GM19239 (cell line): ENCODE measurements around the gene RYR2.

Source experiments
- DNase-seq: peaks from one replicate; pipeline ENCODE4 v3.0.0; 2011; ENCODE audit warnings: low spot score; ENCODE audit not compliant: insufficient read length
- FAIRE-seq: peaks from 2 replicates; lab custom pipeline; 2011; peaks lifted over from hg19 to GRCh38; lab: Jason Lieb, UNC

The RYR2 gene

GRCh38 chr1:237858992-237859391 is 817.0 kb downstream of the RYR2 start:
- no peak for DNase-seq
- no peak for FAIRE-seq

- FAIRE-seq = no peak
- no peak for DNase-seq
These were observed 820.0 kb downstream of the RYR2 start for GRCh38 chr1:237861944-237862343.

- no peak for FAIRE-seq
- DNase-seq = no peak
These were observed 821.2 kb downstream of the RYR2 start for GRCh38 chr1:237863234-237863633.

GRCh38 chr1:237864338-237865244 is 822.6 kb downstream of the RYR2 start:
- DNase-seq (no peak), FAIRE-seq (no peak)

GRCh38 chr1:237867380-237867888 is 825.5 kb downstream of the RYR2 start:
- FAIRE-seq (no peak), DNase-seq (no peak)

GRCh38 chr1:237868817-237869600 is 827.0 kb downstream of the RYR2 start:
- no peak for FAIRE-seq
- no peak for DNase-seq

- FAIRE-seq (no peak), DNase-seq (no peak)
These were observed 831.7 kb downstream of the RYR2 start for GRCh38 chr1:237873487-237874211.

- no peak for FAIRE-seq
- DNase-seq = no peak
These were observed 833.3 kb downstream of the RYR2 start for GRCh38 chr1:237875291-237875690.

- DNase-seq (no peak), FAIRE-seq (no peak)
These were observed 835.6 kb downstream of the RYR2 start for GRCh38 chr1:237877631-237878030.

GRCh38 chr1:237878406-237878805 is 836.4 kb downstream of the RYR2 start:
- FAIRE-seq = no peak

GRCh38 chr1:237879195-237879594 is 837.2 kb downstream of the RYR2 start:
- FAIRE-seq (no peak), DNase-seq (no peak)

More at GRCh38 chr1:237878406-237878805, 836.4 kb downstream of the RYR2 start:
- DNase-seq = no peak
